A549 treated with Hydrocortisone at 1 μM for 4 hours (cell line): ENCODE data around the gene EME1. TPM values are rescaled to one million over a fixed set of nuclear protein-coding genes. Genes with fewer than 3 reads are reported as not detected.

Experiments
- total RNA-seq: library from RNA; stranded (reverse); fragments of 200-300 nt; extraction: Qiagen RNA extraction; gene quantifications from 5 replicates; pipeline ENCODE4 v1.2.3, GENCODE V29; 2022

EME1 gene, protein sequence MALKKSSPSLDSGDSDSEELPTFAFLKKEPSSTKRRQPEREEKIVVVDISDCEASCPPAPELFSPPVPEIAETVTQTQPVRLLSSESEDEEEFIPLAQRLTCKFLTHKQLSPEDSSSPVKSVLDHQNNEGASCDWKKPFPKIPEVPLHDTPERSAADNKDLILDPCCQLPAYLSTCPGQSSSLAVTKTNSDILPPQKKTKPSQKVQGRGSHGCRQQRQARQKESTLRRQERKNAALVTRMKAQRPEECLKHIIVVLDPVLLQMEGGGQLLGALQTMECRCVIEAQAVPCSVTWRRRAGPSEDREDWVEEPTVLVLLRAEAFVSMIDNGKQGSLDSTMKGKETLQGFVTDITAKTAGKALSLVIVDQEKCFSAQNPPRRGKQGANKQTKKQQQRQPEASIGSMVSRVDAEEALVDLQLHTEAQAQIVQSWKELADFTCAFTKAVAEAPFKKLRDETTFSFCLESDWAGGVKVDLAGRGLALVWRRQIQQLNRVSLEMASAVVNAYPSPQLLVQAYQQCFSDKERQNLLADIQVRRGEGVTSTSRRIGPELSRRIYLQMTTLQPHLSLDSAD
- 15.6 to 16.3 TPM (median 16.0 TPM) in 5 replicates for total RNA-seq

DNA sequence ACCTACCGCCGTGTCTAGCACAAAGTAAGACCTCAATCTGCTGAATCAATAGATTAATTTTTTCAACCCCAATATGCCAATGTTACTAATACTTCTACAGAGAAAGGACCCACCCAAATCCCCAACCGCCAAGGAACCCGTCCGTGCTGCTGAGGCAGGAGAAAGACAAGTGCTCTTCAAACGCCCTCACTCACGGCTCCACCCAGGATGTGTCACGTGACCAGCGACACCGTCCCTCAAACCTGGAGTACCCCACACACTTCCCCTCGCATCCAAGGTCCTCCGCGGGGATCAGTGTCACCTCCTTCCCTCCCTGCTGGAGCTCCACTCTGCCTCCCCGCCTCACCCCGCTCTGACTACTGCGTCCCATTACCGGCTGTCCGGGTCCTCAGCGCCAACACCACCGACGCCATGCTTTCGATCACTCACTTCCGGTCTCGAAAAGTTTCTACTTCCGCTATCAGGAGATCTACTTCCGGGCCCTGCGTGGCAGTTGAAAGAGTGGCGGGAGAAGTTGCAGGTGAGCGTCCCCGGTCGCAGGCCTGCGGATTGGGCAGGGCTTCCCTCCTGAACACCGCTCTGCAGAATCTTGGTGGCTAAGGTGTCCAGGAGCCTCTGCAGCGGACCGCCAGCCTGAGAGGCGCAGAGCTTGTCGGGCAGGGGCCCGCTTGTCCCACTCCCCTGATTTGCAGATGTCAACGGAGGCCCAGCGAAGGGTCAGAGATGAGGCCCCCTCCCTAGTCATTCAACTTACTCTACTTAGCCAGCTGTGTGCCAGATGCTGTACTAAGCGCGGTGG lies at the start of gene EME1, which contains the start of gene MRPL27:
TSS of gene EME1 (plus strand) at position 472 of the 799 bp plus-strand sequence. CDS start 1,980 bp downstream, outside the sequence.
TSS of gene MRPL27 (minus strand) at position 427 of the 799 bp plus-strand sequence. CDS start at position 413, 14 bp downstream.

DNA sequence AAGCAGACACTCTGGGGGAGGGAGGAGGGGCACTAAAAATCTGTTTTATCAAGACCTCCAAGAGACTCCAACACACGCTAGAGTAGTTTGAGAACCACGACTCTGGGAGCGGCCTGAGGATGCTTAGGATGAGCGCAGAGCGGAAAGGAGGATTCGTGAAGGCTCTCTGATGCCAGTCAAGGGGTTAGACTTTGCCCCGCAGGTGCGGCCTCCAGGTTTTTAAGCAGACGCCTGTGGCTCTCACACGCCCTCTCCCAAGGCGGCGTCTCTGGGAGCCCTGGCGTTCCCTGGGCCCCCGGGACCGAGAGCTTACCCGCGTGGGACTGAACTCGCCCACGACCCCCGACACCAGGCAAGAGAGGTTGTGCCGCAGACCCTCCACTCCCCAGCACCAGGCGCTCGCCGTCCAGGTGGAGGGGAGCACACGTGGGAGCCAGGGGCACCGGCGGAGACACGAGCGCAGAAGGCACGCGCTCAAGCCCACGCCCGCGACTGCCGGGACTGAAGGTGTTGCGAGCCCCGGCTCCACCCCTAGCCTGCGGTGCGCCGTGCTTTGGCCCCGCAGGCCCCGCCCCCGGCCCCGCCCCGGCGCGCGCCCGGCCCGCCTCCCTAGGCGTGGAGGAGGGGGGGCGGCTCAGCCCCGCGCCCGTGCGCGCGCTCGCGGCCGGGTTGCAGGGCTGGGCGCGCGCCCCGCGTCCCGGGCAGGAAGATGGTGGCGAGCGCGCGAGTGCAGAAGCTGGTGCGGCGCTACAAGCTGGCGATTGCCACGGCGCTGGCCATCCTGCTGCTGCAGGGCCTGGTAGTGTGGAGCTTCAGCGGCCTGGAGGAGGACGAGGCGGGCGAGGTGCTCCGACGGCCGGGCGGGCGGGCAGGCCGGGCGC lies 27.4 kb upstream of the EME1 start, which contains the start of gene XYLT2:
TSS of gene XYLT2 (plus strand) at position 695 of the 881 bp plus-strand sequence. CDS start at position 710, 15 bp downstream.

DNA sequence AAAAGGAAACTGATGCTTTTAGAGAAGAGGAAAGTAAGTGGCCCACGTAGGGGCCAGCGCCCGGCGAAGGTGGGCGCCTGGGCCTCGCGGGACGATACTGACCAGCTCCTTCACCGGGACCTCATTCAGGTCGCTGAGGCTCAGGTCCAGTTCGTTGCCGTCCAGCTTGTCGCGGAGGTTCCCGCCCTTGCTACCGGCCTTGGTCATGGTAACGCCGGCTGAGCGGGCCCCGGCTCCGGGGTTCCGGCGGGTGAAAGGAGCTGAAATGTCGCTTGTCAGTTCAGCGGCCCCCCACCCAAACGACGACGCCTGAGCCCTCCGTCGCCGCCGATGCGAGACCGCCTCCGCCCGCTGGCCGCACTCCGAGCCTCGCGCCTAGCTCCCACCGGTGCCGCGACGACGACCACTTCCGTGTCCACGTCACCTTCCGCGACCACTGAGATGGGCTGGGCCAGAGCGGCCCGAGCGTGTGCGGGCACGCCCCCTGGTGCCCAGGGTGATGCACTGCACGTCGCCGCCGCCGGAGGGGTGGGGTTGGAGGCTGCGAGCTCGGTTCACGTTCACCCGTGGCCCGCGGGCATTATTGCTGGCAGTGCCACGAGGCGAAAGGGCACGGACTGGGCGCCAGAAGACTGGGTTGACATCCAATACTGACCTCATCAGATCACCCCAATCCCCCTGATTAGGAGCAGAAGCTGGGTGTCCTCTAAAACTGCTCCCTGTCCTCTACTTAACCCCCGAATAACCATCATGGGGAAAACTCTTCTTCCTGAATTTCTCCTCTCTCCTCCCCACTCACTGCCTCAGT lies 24.3 kb downstream of the EME1 start, which contains the start of gene LRRC59:
TSS of gene LRRC59 (minus strand) at position 413 of the 808 bp plus-strand sequence. CDS start at position 207, 206 bp downstream.

DNA sequence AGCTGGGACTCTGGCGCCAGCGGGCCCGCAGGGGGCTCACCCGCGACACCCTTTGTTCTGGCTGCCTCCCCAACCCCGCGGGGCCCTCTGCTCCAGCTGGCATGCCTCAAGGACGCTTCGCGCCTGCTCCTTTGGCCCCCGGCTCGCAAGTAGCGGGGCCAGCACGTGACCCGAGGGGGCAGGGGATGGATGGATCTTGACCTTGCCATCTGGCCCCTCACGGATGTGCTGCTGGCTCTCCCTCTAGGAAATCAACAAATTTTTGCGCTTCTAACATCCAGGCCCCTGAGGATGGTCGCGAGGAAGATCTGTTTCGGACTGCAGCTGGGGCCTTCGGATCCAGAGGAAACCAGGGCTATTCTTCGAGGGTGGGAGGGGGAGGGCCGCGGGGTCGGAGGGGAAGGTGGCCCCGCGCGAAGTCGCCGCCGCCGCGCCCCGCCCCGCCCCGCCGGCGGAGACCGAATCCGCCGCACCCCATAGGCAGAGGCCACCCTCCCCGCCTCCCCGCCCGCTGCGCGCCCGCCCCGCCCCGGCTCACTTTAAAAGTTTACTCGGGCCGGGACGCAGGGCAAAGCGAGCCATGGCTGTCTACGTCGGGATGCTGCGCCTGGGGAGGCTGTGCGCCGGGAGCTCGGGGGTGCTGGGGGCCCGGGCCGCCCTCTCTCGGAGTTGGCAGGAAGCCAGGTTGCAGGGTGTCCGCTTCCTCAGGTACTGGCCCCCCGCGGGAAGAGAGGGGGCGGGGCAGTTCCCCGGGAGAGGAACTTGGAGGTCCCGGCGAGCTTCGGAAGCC lies 52.8 kb downstream of the EME1 start, which contains the start of gene ACSF2:
TSS of gene ACSF2 (plus strand) at position 537 of the 790 bp plus-strand sequence. CDS start at position 581, 44 bp downstream.

Other genes starting within 250 kb of the EME1 start
- 0.35 to 0.56 TPM (median 0.37 TPM) in 5 replicates for gene SAMD14, start 243.1 kb upstream of the EME1 start, total RNA-seq
- gene PPP1R9B, start 222.6 kb upstream of the EME1 start, total RNA-seq, result 46.7 to 50.9 TPM (median 47.8 TPM) in 5 replicates
- gene SGCA, start 207.2 kb upstream of the EME1 start, total RNA-seq, result 1.1 to 2.9 TPM (median 1.7 TPM) in 5 replicates
- 4.5 to 10.2 TPM (median 8.8 TPM) in 5 replicates for gene COL1A1, start 171.6 kb upstream of the EME1 start, total RNA-seq
- 14.9 to 23.2 TPM (median 16.1 TPM) in 5 replicates for gene TMEM92, start 98.8 kb upstream of the EME1 start, total RNA-seq
- 17.9 to 22.2 TPM (median 21.9 TPM) in 5 replicates for gene XYLT2, start 27.1 kb upstream of the EME1 start, total RNA-seq
- gene MRPL27, start within 50 bp of the EME1 start, total RNA-seq, result 135 to 165 TPM (median 141 TPM) in 5 replicates
- gene LRRC59, start 24.3 kb downstream of the EME1 start, total RNA-seq, result 230 to 265 TPM (median 238 TPM) in 5 replicates
- gene ACSF2, start 53.0 kb downstream of the EME1 start, total RNA-seq, result 10.9 to 16.3 TPM (median 12.8 TPM) in 5 replicates
- gene CHAD, start 95.7 kb downstream of the EME1 start, total RNA-seq, result not detected in 5 replicates
- gene RSAD1, start 105.6 kb downstream of the EME1 start, total RNA-seq, result 29.5 to 34.2 TPM (median 31.0 TPM) in 5 replicates
- gene MYCBPAP, start 135.2 kb downstream of the EME1 start, total RNA-seq, result 0.45 to 0.63 TPM (median 0.60 TPM) in 5 replicates
- gene EPN3, start 159.5 kb downstream of the EME1 start, total RNA-seq, result 0.14 to 0.33 TPM (median 0.22 TPM) in 5 replicates
- 72.8 to 84.0 TPM (median 79.6 TPM) in 5 replicates for gene SPATA20, start 173.9 kb downstream of the EME1 start, total RNA-seq
- gene CACNA1G, start 187.5 kb downstream of the EME1 start, total RNA-seq, result 3.4 to 4.1 TPM (median 3.8 TPM) in 5 replicates